HepG2 (cell line): ENCODE results near the gene C1orf74.

Experiments used
- HOXA7 ChIP-seq: sonication (generic); formaldehyde crosslinking; IDR thresholded peaks from 2 replicates; pipeline ENCODE4 v1.8.1; 2022; ENCODE audit warnings: mild to moderate bottlenecking, missing genetic modification reagents, moderate library complexity
- MTF2 ChIP-seq: sonication (generic); formaldehyde crosslinking; IDR thresholded peaks from 2 replicates; pipeline ENCODE4 v1.5.0; 2020; ENCODE audit warnings: missing genetic modification reagents, borderline replicate concordance
- TBP ChIP-seq: sonication (generic); formaldehyde crosslinking; IDR thresholded peaks from 2 replicates; pipeline ENCODE4 v1.5.0; 2020; ENCODE audit warnings: missing genetic modification reagents
- ZBTB1 ChIP-seq: sonication (generic); formaldehyde crosslinking; IDR thresholded peaks from 2 replicates; pipeline ENCODE4 v1.4.0; 2020; ENCODE audit warnings: missing genetic modification reagents, borderline replicate concordance
- ZBTB21 ChIP-seq: sonication (generic); formaldehyde crosslinking; IDR thresholded peaks from 2 replicates; pipeline ENCODE4 v1.4.0; 2020; ENCODE audit warnings: missing genetic modification reagents
- ZNF660 ChIP-seq: sonication (generic); formaldehyde crosslinking; IDR thresholded peaks from 2 replicates; pipeline ENCODE4 v1.5.1; 2020; ENCODE audit warnings: mild to moderate bottlenecking, low read depth, missing genetic modification reagents, borderline replicate concordance
- TF ChIP-seq, protein P1 (sequence below): sonication (generic); formaldehyde crosslinking; IDR thresholded peaks from 2 replicates; pipeline ENCODE4 v1.9.0; 2021; ENCODE audit warnings: missing genetic modification reagents, mild to moderate bottlenecking, borderline replicate concordance
- TF ChIP-seq, protein P2 (sequence below): sonication (generic); formaldehyde crosslinking; IDR thresholded peaks from 2 replicates; pipeline ENCODE4 v1.4.0; 2020; ENCODE audit warnings: missing genetic modification reagents, mild to moderate bottlenecking, borderline replicate concordance
- TF ChIP-seq, protein P3 (sequence below): sonication (generic); formaldehyde crosslinking; IDR thresholded peaks from 2 replicates; pipeline ENCODE4 v1.5.0; 2020; ENCODE audit warnings: mild to moderate bottlenecking, missing genetic modification reagents, moderate library complexity

DNA sequence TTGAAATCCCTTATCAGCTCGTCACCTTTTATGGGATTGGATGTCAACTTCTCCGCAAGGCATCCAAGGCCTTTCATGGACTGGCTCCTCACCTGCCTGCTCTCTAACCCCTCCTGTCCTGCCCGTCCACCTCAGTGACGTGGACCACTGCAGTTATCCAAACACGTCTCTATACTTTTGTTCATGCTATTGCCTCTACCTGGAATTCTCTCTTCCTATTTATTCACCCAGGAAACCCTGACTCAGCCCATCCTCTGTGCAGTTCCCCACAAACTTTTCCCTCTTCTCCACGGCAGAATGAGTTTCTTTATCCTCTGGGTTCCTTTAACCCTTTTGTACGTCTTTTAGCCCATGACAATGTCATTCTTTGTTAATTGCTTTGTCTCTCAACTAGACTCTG is 38.3 kb upstream of the C1orf74 start:
- TF ChIP-seq ZBTB21 (CRISPR knock-in tag), result no peak
- TF ChIP-seq, protein P1, sequence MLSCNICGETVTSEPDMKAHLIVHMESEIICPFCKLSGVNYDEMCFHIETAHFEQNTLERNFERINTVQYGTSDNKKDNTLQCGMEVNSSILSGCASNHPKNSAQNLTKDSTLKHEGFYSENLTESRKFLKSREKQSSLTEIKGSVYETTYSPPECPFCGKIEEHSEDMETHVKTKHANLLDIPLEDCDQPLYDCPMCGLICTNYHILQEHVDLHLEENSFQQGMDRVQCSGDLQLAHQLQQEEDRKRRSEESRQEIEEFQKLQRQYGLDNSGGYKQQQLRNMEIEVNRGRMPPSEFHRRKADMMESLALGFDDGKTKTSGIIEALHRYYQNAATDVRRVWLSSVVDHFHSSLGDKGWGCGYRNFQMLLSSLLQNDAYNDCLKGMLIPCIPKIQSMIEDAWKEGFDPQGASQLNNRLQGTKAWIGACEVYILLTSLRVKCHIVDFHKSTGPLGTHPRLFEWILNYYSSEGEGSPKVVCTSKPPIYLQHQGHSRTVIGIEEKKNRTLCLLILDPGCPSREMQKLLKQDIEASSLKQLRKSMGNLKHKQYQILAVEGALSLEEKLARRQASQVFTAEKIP (CRISPR knock-in tag), result no peak
- TF ChIP-seq, protein P2, sequence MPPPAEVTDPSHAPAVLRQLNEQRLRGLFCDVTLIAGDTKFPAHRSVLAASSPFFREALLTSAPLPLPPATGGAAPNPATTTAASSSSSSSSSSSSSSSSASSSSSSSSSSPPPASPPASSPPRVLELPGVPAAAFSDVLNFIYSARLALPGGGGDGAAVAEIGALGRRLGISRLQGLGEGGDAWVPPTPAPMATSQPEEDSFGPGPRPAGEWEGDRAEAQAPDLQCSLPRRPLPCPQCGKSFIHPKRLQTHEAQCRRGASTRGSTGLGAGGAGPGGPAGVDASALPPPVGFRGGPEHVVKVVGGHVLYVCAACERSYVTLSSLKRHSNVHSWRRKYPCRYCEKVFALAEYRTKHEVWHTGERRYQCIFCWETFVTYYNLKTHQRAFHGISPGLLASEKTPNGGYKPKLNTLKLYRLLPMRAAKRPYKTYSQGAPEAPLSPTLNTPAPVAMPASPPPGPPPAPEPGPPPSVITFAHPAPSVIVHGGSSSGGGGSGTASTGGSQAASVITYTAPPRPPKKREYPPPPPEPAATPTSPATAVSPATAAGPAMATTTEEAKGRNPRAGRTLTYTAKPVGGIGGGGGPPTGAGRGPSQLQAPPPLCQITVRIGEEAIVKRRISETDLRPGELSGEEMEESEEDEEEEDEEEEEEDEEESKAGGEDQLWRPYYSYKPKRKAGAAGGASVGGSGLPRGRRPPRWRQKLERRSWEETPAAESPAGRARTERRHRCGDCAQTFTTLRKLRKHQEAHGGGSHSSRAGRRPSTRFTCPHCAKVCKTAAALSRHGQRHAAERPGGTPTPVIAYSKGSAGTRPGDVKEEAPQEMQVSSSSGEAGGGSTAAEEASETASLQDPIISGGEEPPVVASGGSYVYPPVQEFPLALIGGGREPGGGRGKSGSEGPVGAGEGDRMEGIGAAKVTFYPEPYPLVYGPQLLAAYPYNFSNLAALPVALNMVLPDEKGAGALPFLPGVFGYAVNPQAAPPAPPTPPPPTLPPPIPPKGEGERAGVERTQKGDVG (CRISPR knock-in tag), result no peak
- no peak for TF ChIP-seq MTF2 (CRISPR knock-in tag)
- TF ChIP-seq TBP, result no peak
- no peak for TF ChIP-seq ZNF660
- TF ChIP-seq ZBTB1 (CRISPR knock-in tag), result no peak
- TF ChIP-seq HOXA7 (CRISPR knock-in tag), result no peak
- TF ChIP-seq, protein P3, sequence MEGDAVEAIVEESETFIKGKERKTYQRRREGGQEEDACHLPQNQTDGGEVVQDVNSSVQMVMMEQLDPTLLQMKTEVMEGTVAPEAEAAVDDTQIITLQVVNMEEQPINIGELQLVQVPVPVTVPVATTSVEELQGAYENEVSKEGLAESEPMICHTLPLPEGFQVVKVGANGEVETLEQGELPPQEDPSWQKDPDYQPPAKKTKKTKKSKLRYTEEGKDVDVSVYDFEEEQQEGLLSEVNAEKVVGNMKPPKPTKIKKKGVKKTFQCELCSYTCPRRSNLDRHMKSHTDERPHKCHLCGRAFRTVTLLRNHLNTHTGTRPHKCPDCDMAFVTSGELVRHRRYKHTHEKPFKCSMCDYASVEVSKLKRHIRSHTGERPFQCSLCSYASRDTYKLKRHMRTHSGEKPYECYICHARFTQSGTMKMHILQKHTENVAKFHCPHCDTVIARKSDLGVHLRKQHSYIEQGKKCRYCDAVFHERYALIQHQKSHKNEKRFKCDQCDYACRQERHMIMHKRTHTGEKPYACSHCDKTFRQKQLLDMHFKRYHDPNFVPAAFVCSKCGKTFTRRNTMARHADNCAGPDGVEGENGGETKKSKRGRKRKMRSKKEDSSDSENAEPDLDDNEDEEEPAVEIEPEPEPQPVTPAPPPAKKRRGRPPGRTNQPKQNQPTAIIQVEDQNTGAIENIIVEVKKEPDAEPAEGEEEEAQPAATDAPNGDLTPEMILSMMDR (CRISPR knock-in tag), result no peak
